Measurements from ENCODE around the gene LGALS9.
"Not testable (repeated sequence)": the region's sequence is repeated elsewhere in the genome, so short reads cannot be mapped to it uniquely, and the experiment has no call there.

DNA sequence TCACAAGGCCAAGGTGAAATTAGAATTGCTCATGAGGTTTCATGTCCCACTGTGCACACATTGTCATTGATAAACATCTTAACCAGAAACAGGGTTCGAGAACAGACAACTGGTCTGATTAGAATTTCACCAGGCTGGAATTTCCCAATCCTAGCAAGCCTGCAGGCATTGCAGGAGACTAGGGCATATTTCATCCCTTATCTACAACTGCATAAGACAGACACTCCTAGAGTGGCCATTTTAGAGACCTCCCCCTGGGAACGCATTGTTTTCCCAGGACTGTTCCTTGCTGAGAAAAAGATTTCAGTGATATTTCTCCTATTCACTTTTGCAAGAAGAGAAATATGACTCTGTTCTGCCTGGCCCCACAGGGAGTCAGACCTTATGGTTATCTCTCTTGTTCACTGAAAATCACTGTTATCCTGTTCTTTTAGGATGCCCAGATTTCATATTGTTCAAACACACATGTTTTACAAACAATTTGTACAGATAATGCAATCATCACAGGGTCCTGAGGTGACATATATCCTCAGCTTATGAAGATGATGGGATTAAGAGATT is 64.3 kb downstream of the LGALS9 start:
- TF ChIP-seq CTCF (optimal IDR thresholded peaks at IDR 0.05 in 1 of 3, IDR thresholded peaks at IDR 0.05 in 1 of 3, conservative IDR thresholded peaks at IDR 0.05 in 1 of 3; ENCODE audit: extremely low read depth in 1 of 3, insufficient read depth in 2 of 3, low read length in 3 of 3); EZH2 (IDR thresholded peaks at IDR 0.05; ENCODE audit: low read length): not testable (repeated sequence)

All from keratinocyte (primary cell).